Stimulated activated effector memory CD8-positive, alpha-beta T cell treated with anti-CD3 and anti-CD28 coated beads, Interleukin-12 subunit alpha, Interleukin-12 subunit beta, amount 100 ng/mL, for 72 hours (primary cell): ENCODE data around the gene KRTAP10-9.
"Not testable (repeated sequence)": the region's sequence is repeated elsewhere in the genome, so short reads cannot be mapped to it uniquely, and the experiment has no call there.

ENCODE experiments used
- ATAC-seq: fragments of 150-1000 bp; cut with Tn5 transposase; 2 replicates; pipeline ENCODE4 v1.10.0; 2021
- DNase-seq, 2 donors: peaks; one replicate each; pipeline ENCODE4 v3.0.0; 2021 to 2022; ENCODE audit warnings: low spot score in 2 of 2
- H3K27ac Mint-ChIP-seq: one replicate; pipeline ENCODE4 v1.8.0; 2022; ENCODE audit warnings: mild to moderate bottlenecking, mixed read lengths
- H3K36me3 Mint-ChIP-seq: one replicate; pipeline ENCODE4 v1.8.0; 2022; ENCODE audit warnings: mild to moderate bottlenecking, mixed read lengths
- H3K4me1 Mint-ChIP-seq: one replicate; pipeline ENCODE4 v1.8.0; 2022; ENCODE audit warnings: mixed read lengths
- H3K4me3 Mint-ChIP-seq: one replicate; pipeline ENCODE4 v1.8.0; 2022; ENCODE audit warnings: mild to moderate bottlenecking, mixed read lengths
- H3K9me3 Mint-ChIP-seq: one replicate; pipeline ENCODE4 v1.8.0; 2022; ENCODE audit warnings: mixed read lengths

KRTAP10-9 gene

GRCh38 chr21:44626673-44627143, at the start of gene KRTAP10-9:
Gene KRTAP10-9 (plus strand): TSS chr21:44627093. CDS start chr21:44627172, 79 bp downstream.
- Mint-ChIP-seq H3K27ac (peak within 1 kb of the TSS; percentile 73), H3K4me3 (peak within 1 kb of the TSS; percentile 22), H3K4me1 (peaks cover 45% of the 10 kb centered on the region), H3K36me3 (no peaks in the 10 kb centered on the region), H3K9me3 (peaks cover 39% of the 10 kb centered on the region)
- DNase-seq (no peak), ATAC-seq (no peak)

- Mint-ChIP-seq H3K9me3 (peaks cover 15% of the 10 kb centered on the region), H3K4me1 (peaks cover 14% of the 10 kb centered on the region), H3K4me3 (no peak overlapping the region), H3K27ac (no peak overlapping the region), H3K36me3 (no peaks in the 10 kb centered on the region)
- DNase-seq = no peak
- ATAC-seq = no peak
Measured at GRCh38 chr21:44578371-44579055, 48.4 kb upstream of the KRTAP10-9 start.

- no peaks in the 10 kb centered on the region for H3K36me3 Mint-ChIP-seq
- H3K9me3 Mint-ChIP-seq = peaks cover 15% of the 10 kb centered on the region
- peaks cover 14% of the 10 kb centered on the region for H3K4me1 Mint-ChIP-seq
- H3K4me3 Mint-ChIP-seq = no peak overlapping the region
- peak in 1 of 2 donors; percentile 30 for DNase-seq
- no peak for ATAC-seq
- no peak overlapping the region for H3K27ac Mint-ChIP-seq
Measured at GRCh38 chr21:44579056-44579832, 47.6 kb upstream of the KRTAP10-9 start.

- H3K9me3 Mint-ChIP-seq = peaks cover 15% of the 10 kb centered on the region
- DNase-seq = peak in 1 of 2 donors; percentile 32
- peaks cover 8% of the 10 kb centered on the region for H3K4me1 Mint-ChIP-seq
- H3K4me3 Mint-ChIP-seq = no peak overlapping the region
- H3K36me3 Mint-ChIP-seq = no peaks in the 10 kb centered on the region
- no peak overlapping the region for H3K27ac Mint-ChIP-seq
- ATAC-seq = no peak
Measured at GRCh38 chr21:44579833-44580144, 47.1 kb upstream of the KRTAP10-9 start.

GRCh38 chr21:44580231-44580821, 46.6 kb upstream of the KRTAP10-9 start, which contains the start of gene KRTAP10-5:
Gene KRTAP10-5 (minus strand): TSS chr21:44580604. CDS start chr21:44580578, 26 bp downstream.
- H3K4me1 Mint-ChIP-seq, H3K27ac Mint-ChIP-seq, H3K36me3 Mint-ChIP-seq, H3K4me3 Mint-ChIP-seq, ATAC-seq: not testable (repeated sequence)
- H3K9me3 Mint-ChIP-seq = peaks cover 15% of the 10 kb centered on the region
- DNase-seq = peak in 1 of 2 donors; percentile 38

- DNase-seq = no peak
- H3K4me1 Mint-ChIP-seq = peaks cover 4% of the 10 kb centered on the region
- H3K4me3 Mint-ChIP-seq = no peak overlapping the region
- no peaks in the 10 kb centered on the region for H3K36me3 Mint-ChIP-seq
- no peak for ATAC-seq
- H3K27ac Mint-ChIP-seq = no peak overlapping the region
- H3K9me3 Mint-ChIP-seq = peaks cover 15% of the 10 kb centered on the region
Measured at GRCh38 chr21:44581158-44581557, 45.7 kb upstream of the KRTAP10-9 start.

GRCh38 chr21:44582055-44582454, 44.8 kb upstream of the KRTAP10-9 start:
- no peaks in the 10 kb centered on the region for H3K36me3 Mint-ChIP-seq
- H3K4me1 Mint-ChIP-seq = peaks cover 4% of the 10 kb centered on the region
- ATAC-seq = no peak
- no peak overlapping the region for H3K27ac Mint-ChIP-seq
- DNase-seq = no peak
- no peak overlapping the region for H3K4me3 Mint-ChIP-seq
- H3K9me3 Mint-ChIP-seq = peaks cover 11% of the 10 kb centered on the region

GRCh38 chr21:44583089-44583799, 43.6 kb upstream of the KRTAP10-9 start:
- ATAC-seq = no peak
- Mint-ChIP-seq H3K4me3 (no peak overlapping the region), H3K4me1 (peaks cover 4% of the 10 kb centered on the region)

GRCh38 chr21:44583800-44584147, 43.1 kb upstream of the KRTAP10-9 start:
- Mint-ChIP-seq H3K4me1 (peaks cover 4% of the 10 kb centered on the region), H3K36me3 (no peaks in the 10 kb centered on the region), H3K27ac (no peak overlapping the region), H3K9me3 (peaks cover 9% of the 10 kb centered on the region), H3K4me3 (no peak overlapping the region)
- DNase-seq (peak in 1 of 2 donors; percentile 55), ATAC-seq (peak; percentile 95)

More at GRCh38 chr21:44583089-44583799, 43.6 kb upstream of the KRTAP10-9 start:
- no peaks in the 10 kb centered on the region for H3K36me3 Mint-ChIP-seq
- H3K27ac Mint-ChIP-seq = no peak overlapping the region
- DNase-seq = no peak
- peaks cover 9% of the 10 kb centered on the region for H3K9me3 Mint-ChIP-seq

- no peak overlapping the region for H3K4me3 Mint-ChIP-seq
- H3K9me3 Mint-ChIP-seq = peaks cover 6% of the 10 kb centered on the region
- H3K36me3 Mint-ChIP-seq = no peaks in the 10 kb centered on the region
- H3K27ac Mint-ChIP-seq = no peak overlapping the region
- no peaks in the 10 kb centered on the region for H3K4me1 Mint-ChIP-seq
- ATAC-seq (no peak), DNase-seq (no peak)
Measured at GRCh38 chr21:44585892-44586291, 41.0 kb upstream of the KRTAP10-9 start.

GRCh38 chr21:44589094-44589493, 37.8 kb upstream of the KRTAP10-9 start:
- no peak overlapping the region for H3K4me3 Mint-ChIP-seq
- peak overlapping the region; percentile 50 for H3K27ac Mint-ChIP-seq
- no peaks in the 10 kb centered on the region for H3K36me3 Mint-ChIP-seq
- H3K4me1 Mint-ChIP-seq = no peaks in the 10 kb centered on the region
- DNase-seq = no peak
- H3K9me3 Mint-ChIP-seq = no peaks in the 10 kb centered on the region
- no peak for ATAC-seq

GRCh38 chr21:44589586-44590305, 37.1 kb upstream of the KRTAP10-9 start:
- ATAC-seq (no peak), DNase-seq (no peak)
- Mint-ChIP-seq H3K4me3 (no peak overlapping the region), H3K9me3 (no peaks in the 10 kb centered on the region), H3K27ac (peak overlapping the region; percentile 50), H3K36me3 (no peaks in the 10 kb centered on the region), H3K4me1 (no peaks in the 10 kb centered on the region)

GRCh38 chr21:44590311-44590721, 36.6 kb upstream of the KRTAP10-9 start:
- H3K9me3 Mint-ChIP-seq = no peaks in the 10 kb centered on the region
- peaks cover 4% of the 10 kb centered on the region for H3K4me1 Mint-ChIP-seq
- peak overlapping the region; percentile 50 for H3K27ac Mint-ChIP-seq
- ATAC-seq (no peak), DNase-seq (peak in 1 of 2 donors; percentile 33)
- no peaks in the 10 kb centered on the region for H3K36me3 Mint-ChIP-seq
- no peak overlapping the region for H3K4me3 Mint-ChIP-seq

- H3K36me3 Mint-ChIP-seq, H3K27ac Mint-ChIP-seq, ATAC-seq, H3K4me3 Mint-ChIP-seq, DNase-seq, H3K4me1 Mint-ChIP-seq, H3K9me3 Mint-ChIP-seq: not testable (repeated sequence)
Measured at GRCh38 chr21:44590897-44591800, 35.7 kb upstream of the KRTAP10-9 start.
